HCT116 (cell line): ENCODE measurements around the gene ZNF569. TPM values are rescaled to one million over a fixed set of nuclear protein-coding genes. Genes with fewer than 3 reads are reported as not detected.

Experiments used
- ATAC-seq: fragments of 200-7000 bp; cut with Tn5 transposase; 2 replicates; pipeline ENCODE4 v1.9.1; 2020; ENCODE audit warnings: mild to moderate bottlenecking, moderate library complexity
- BruUV-seq: library from RNA; stranded (reverse); fragments of 400-500 nt; replicated peaks from 2 replicates; lab custom pipeline; 2021; lab: Mats Ljungman, UMichigan
- CTCF ChIA-PET: fragments of 300-600 bp; sonication (Branson Sonifier 250); formaldehyde crosslinking; loops from one replicate; lab custom pipeline; 2021; ENCODE audit warnings: antibody characterized with exemption; lab: Charles Lee
- POLR2A ChIA-PET: fragments of 300-600, 350-600 bp; sonication (Branson Sonifier 250); formaldehyde crosslinking; loops from one replicate; lab custom pipeline; 2021; ENCODE audit warnings: antibody characterized with exemption; lab: Charles Lee
- RAD21 ChIA-PET, 2 experiments: fragments of 300-600 bp; sonication (Branson Sonifier 250); formaldehyde crosslinking; loops; one replicate each; lab custom pipeline; 2023; ENCODE audit warnings: low total read pairs in 2 of 2; ENCODE audit not compliant: uncharacterized antibody in 2 of 2, unreplicated experiment in 2 of 2, low non-redundant PET in 1 of 2; lab: Charles Lee
- DNase-seq: peaks from one replicate; pipeline ENCODE4 v3.0.0-alpha.2; 2010; ENCODE audit warnings: low read depth, low spot score
- H2AFZ ChIP-seq: fragments of 200-600 bp; shearing (Covaris generic), sonication (generic); 2 replicates; pipeline ENCODE4 v1.6.1; 2017; ENCODE audit warnings: low read depth, mixed run types, mixed read lengths, antibody characterized with exemption, low read length; ENCODE audit not compliant: poor library complexity, severe bottlenecking
- H3K27ac ChIP-seq: 2 replicates; pipeline ENCODE4 v1.5.1; 2012; ENCODE audit warnings: low read depth, low read length
- H3K27me3 ChIP-seq: fragments of 200-600 bp; sonication (generic); 2 replicates; pipeline ENCODE4 v1.6.1; 2016; ENCODE audit warnings: mixed run types, low read length, mixed read lengths; ENCODE audit not compliant: insufficient read depth
- H3K36me3 ChIP-seq, 2 experiments: fragments of 200-500 bp in 1 of 2; fragments of 200-600 bp in 1 of 2; sonication (Bioruptor generic) in 1 of 2; sonication (generic) in 1 of 2; 2 replicates each; pipeline versions ENCODE4 v1.5.1 to v1.6.1; 2014 to 2016; ENCODE audit warnings: low read length in 2 of 2, inconsistent platforms in 1 of 2, mixed read lengths in 1 of 2, mixed run types in 1 of 2; ENCODE audit not compliant: insufficient read depth in 2 of 2, control insufficient read depth in 1 of 2
- H3K4me1 ChIP-seq, 2 experiments: fragments of 200-600 bp in 1 of 2; sonication (generic) in 1 of 2; 2 replicates each; pipeline versions ENCODE4 v1.5.1 to v1.6.1; 2012 to 2017; ENCODE audit warnings: low read length in 2 of 2, inconsistent platforms in 1 of 2, mild to moderate bottlenecking in 1 of 2, mixed read lengths in 1 of 2, mixed run types in 1 of 2, moderate library complexity in 1 of 2; ENCODE audit not compliant: insufficient read depth in 2 of 2, control insufficient read depth in 1 of 2
- H3K4me2 ChIP-seq: fragments of 200-600 bp; sonication (generic); 2 replicates; pipeline ENCODE4 v1.6.1; 2017; ENCODE audit warnings: mixed run types, low read length, mixed read lengths
- H3K4me3 ChIP-seq, 2 experiments: fragments of 200-600 bp in 1 of 2; sonication (generic) in 1 of 2; replicated peaks in 1 of 2; 2 replicates each; pipeline ENCODE4 v1.5.1; 2011 to 2016; ENCODE audit warnings: low read length in 2 of 2, control low read depth in 1 of 2, low read depth in 1 of 2, mild to moderate bottlenecking in 1 of 2, mixed read lengths in 1 of 2, mixed run types in 1 of 2
- H3K79me2 ChIP-seq: fragments of 200-600 bp; sonication (generic); 2 replicates; pipeline ENCODE4 v1.6.1; 2017; ENCODE audit warnings: mild to moderate bottlenecking, mixed run types, low read length, moderate library complexity, mixed read lengths; ENCODE audit not compliant: insufficient read depth
- H3K9ac ChIP-seq: fragments of 200-600 bp; sonication (generic); 2 replicates; pipeline ENCODE4 v1.6.1; 2016; ENCODE audit warnings: low read length, mixed read lengths
- H3K9me2 ChIP-seq: fragments of 200-600 bp; sonication (generic), shearing (Covaris generic); 2 replicates; pipeline ENCODE4 v1.6.1; 2017; ENCODE audit warnings: mixed run types, mild to moderate bottlenecking, moderate library complexity; ENCODE audit not compliant: insufficient read depth
- H3K9me3 ChIP-seq, 2 experiments: fragments of 200-500 bp in 1 of 2; fragments of 200-600 bp in 1 of 2; sonication (Bioruptor generic) in 1 of 2; sonication (generic) in 1 of 2; 2 replicates each; pipeline ENCODE4 v1.6.1; 2014 to 2017; ENCODE audit warnings: low read length in 2 of 2, mixed read lengths in 2 of 2, inconsistent platforms in 1 of 2, low read depth in 1 of 2, mild to moderate bottlenecking in 1 of 2, mixed run types in 1 of 2, moderate library complexity in 1 of 2; ENCODE audit not compliant: control insufficient read depth in 1 of 2, insufficient read depth in 1 of 2
- H4K20me1 ChIP-seq: fragments of 200-600 bp; sonication (generic), shearing (Covaris generic); 2 replicates; pipeline ENCODE4 v1.6.1; 2017; ENCODE audit warnings: mixed run types, mild to moderate bottlenecking, moderate library complexity; ENCODE audit not compliant: insufficient read depth
- SIN3A ChIP-seq: IDR thresholded peaks from 2 replicates; pipeline ENCODE4 v1.6.1; 2012; ENCODE audit warnings: low read depth
- SP1 ChIP-seq: IDR thresholded peaks from 2 replicates; pipeline ENCODE4 v1.6.1; 2012; ENCODE audit warnings: low read depth
- ZNF274 ChIP-seq: fragments of 200-500 bp; sonication (Bioruptor generic); IDR thresholded peaks from 2 replicates; pipeline ENCODE4 v1.6.1; 2014; ENCODE audit warnings: mild to moderate bottlenecking, low read depth, low read length, inconsistent platforms
- intact Hi-C: fragments of 100-400 bp; cut with micrococcal nuclease; formaldehyde crosslinking; loops from 2 replicates; pipeline ENCODE4 v1.10.0; 2022
- total RNA-seq: library from RNA; stranded (reverse); gene quantifications from one replicate; pipeline ENCODE4 v1.2.1, GENCODE V29; 2021; ENCODE audit not compliant: unreplicated experiment
- TF ChIP-seq, protein P1 (sequence below): IDR thresholded peaks from 2 replicates; pipeline ENCODE4 v1.6.1; 2012
- TF ChIP-seq, protein P2 (sequence below), 3 experiments: fragments of 200-600 bp in 1 of 3; sonication (generic) in 1 of 3; IDR thresholded peaks in 2 of 3; conservative IDR thresholded peaks in 1 of 3; 2 replicates each; pipeline ENCODE4 v1.5.1; 2012 to 2017; ENCODE audit warnings: low read depth in 2 of 3, low read length in 2 of 3, antibody characterized with exemption in 1 of 3, borderline replicate concordance in 1 of 3, control low read depth in 1 of 3, mild to moderate bottlenecking in 1 of 3, mixed read lengths in 1 of 3, mixed run types in 1 of 3, moderate library complexity in 1 of 3; ENCODE audit not compliant: insufficient read depth in 1 of 3

Gene ZNF569
- total RNA-seq, 1 experiment from 2014 or later, result not detected

DNA sequence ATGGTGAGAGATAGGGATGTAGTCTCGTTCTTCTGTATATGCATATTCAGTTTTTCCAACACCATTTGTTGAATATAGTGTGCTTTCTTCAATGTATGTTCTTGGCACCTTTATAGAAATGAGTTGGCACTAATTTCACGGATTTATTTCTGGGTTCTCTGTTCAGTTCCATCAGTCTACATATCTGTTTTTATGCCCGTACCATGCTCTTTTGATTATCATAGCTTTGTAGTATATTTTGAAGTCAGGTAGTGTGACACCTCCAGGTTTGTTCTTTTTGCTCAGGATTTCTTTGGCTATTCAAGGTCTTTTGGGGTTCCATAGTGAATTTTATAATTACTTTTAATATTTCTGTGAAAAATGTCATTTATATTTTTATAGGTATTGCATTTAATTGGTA lies 25.0 kb upstream of the ZNF569 start (continued):
- TF ChIP-seq SIN3A (no peak), SP1 (no peak)
- TF ChIP-seq, protein P1, sequence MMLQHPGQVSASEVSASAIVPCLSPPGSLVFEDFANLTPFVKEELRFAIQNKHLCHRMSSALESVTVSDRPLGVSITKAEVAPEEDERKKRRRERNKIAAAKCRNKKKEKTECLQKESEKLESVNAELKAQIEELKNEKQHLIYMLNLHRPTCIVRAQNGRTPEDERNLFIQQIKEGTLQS, result no peak

DNA sequence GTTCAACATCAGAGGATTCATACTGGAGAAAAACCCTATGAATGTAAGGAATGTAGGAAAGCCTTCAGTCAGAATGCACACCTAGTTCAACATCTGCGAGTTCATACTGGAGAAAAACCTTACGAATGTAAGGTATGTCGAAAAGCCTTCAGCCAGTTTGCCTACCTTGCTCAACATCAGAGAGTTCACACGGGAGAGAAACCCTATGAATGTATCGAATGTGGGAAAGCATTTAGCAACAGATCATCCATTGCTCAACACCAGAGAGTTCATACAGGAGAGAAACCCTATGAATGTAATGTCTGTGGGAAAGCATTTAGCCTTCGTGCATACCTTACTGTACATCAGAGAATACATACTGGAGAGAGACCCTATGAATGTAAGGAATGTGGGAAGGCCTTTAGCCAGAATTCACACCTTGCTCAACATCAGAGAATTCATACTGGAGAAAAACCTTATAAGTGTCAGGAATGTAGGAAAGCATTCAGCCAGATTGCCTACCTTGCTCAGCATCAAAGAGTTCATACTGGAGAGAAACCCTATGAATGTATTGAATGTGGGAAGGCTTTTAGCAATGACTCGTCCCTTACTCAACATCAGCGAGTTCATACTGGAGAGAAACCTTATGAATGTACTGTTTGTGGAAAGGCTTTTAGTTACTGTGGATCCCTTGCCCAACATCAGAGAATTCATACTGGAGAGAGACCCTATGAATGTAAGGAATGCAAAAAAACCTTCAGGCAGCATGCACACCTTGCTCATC lies 17.3 kb upstream of the ZNF569 start:
- Histone ChIP-seq H3K27ac (no peak overlapping the region), H3K4me3 (no peak overlapping the region), H4K20me1 (no peaks in the 10 kb centered on the region)
- RAD21 ChIA-PET, result no interaction called here
- no peak for ATAC-seq
- TF ChIP-seq, protein P2, sequence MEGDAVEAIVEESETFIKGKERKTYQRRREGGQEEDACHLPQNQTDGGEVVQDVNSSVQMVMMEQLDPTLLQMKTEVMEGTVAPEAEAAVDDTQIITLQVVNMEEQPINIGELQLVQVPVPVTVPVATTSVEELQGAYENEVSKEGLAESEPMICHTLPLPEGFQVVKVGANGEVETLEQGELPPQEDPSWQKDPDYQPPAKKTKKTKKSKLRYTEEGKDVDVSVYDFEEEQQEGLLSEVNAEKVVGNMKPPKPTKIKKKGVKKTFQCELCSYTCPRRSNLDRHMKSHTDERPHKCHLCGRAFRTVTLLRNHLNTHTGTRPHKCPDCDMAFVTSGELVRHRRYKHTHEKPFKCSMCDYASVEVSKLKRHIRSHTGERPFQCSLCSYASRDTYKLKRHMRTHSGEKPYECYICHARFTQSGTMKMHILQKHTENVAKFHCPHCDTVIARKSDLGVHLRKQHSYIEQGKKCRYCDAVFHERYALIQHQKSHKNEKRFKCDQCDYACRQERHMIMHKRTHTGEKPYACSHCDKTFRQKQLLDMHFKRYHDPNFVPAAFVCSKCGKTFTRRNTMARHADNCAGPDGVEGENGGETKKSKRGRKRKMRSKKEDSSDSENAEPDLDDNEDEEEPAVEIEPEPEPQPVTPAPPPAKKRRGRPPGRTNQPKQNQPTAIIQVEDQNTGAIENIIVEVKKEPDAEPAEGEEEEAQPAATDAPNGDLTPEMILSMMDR (IDR thresholded peaks at IDR 0.05 in 2 of 3, conservative IDR thresholded peaks at IDR 0.05 in 1 of 3; ENCODE audit: borderline replicate concordance in 1 of 3, insufficient read depth in 1 of 3, low read depth in 2 of 3, low read length in 2 of 3), result no peak
- TF ChIP-seq ZNF274, result peak; percentile 66
- TF ChIP-seq, all 23 proteins: peak for 1
- no peak overlapping the region for H3K9ac ChIP-seq
- H3K36me3 ChIP-seq, result no peaks in the 10 kb centered on the region
- H3K9me2 ChIP-seq, result no peaks in the 10 kb centered on the region
- ChIA-PET POLR2A (no interaction called here), CTCF (no interaction called here)
- BruUV-seq, result no TSS peak
- H2AFZ ChIP-seq, result no peak overlapping the region
- no peak overlapping the region for H3K4me2 ChIP-seq
- intact Hi-C loops, result no loop called here
- H3K4me1 ChIP-seq, result no peaks in the 10 kb centered on the region
- H3K27me3 ChIP-seq, result no peaks in the 10 kb centered on the region
- H3K79me2 ChIP-seq, result no peaks in the 10 kb centered on the region
- no peak for DNase-seq
- H3K9me3 ChIP-seq, result peaks cover 8 to 20% of the 10 kb centered on the region in 2 experiments; a peak in 2 of 4 replicates
